Heart left ventricle (tissue), 13 donors: ENCODE data around the gene FTCD.

Experiments used
- CTCF ChIP-seq, 12 donors: fragments of 200-600 bp; sonication (generic) in 4 of 12; IDR thresholded peaks; one replicate each; pipeline versions ENCODE4 v1.5.0 to v1.8.0; 2018 to 2022; ENCODE audit warnings: antibody characterized with exemption in 12 of 12, mild to moderate bottlenecking in 5 of 12
- POLR2A ChIP-seq, 2 donors: fragments of 450-650 bp; IDR thresholded peaks; one replicate each; pipeline ENCODE4 v1.6.1; 2017; ENCODE audit warnings: antibody characterized with exemption in 2 of 2, mild to moderate bottlenecking in 2 of 2, moderate library complexity in 2 of 2
- donor health status: ischemic (EF 13 %, LVEDD 7.1; RV severe dilation, severe dysfunction).
- donor health status: DM: no; HTN: yes; CAD: no.
- donor health status: DM: no; HTN: no; CAD: no.
- donor health status: ischemic (EF 25% LVEDD 6.9; RV normal size, moderate dysfunction).
- donor health status: ischemic (EF 25% LVEDD 5.7; RV mildly dilated, moderate dysfunction).
- donor health status: ischemic (EF 35%, LVEDD 5.7; RV mildly dilated, moderate dysfunction).
- donor health status: nonischemic (EF 11% LVEDD 7.7; RV severe dilation, severe dysfunction).
- donor health status: DM: yes; HTN: yes; CAD: no.
- donor health status: PGD.
- donor health status: ischemic (EF 29% LVEDD 5.4; RV normal size, mild dysfunction).
- donor health status: nonischemic (EF 23%, LVEDD 6.1; RV moderate dilation, normal function).

- TF ChIP-seq CTCF (IDR thresholded peaks at IDR 0.05) = no peak
- TF ChIP-seq POLR2A (IDR thresholded peaks at IDR 0.05) = no peak
Measured at GRCh38 chr21:46095814-46096595, 59.4 kb downstream of the FTCD start.
